Cardiac muscle cell (in vitro differentiated cells and primary cell): ENCODE data around the gene PDE4A. TPM values are rescaled to one million over a fixed set of nuclear protein-coding genes. Genes with fewer than 3 reads are reported as not detected.
A peak's percentile ranks its signal among the peaks of the same experiment; 100 is the strongest.

Source experiments
- DNase-seq, 2 donors: peaks; one replicate each; pipeline versions ENCODE4 v3.0.0 to v3.0.0-alpha.2; 2010 to 2017; ENCODE audit warnings: low read depth in 1 of 2, low spot score in 1 of 2
- H3K27ac ChIP-seq: fragments of 200-600 bp; sonication (generic); 2 replicates; pipeline ENCODE4 v1.5.1; 2016
- H3K27me3 ChIP-seq: fragments of 200-600 bp; sonication (generic); 2 replicates; pipeline ENCODE4 v1.6.0; 2016; ENCODE audit warnings: control low read depth
- H3K36me3 ChIP-seq: fragments of 200-600 bp; sonication (generic); 2 replicates; pipeline ENCODE4 v1.5.1; 2016; ENCODE audit warnings: control low read depth
- H3K4me1 ChIP-seq: fragments of 200-600 bp; sonication (generic); 2 replicates; pipeline ENCODE4 v1.8.1; 2017; ENCODE audit warnings: low read depth, mild to moderate bottlenecking, mixed run types
- H3K4me3 ChIP-seq: fragments of 200-600 bp; sonication (generic); 2 replicates; pipeline ENCODE4 v1.5.1; 2016; ENCODE audit warnings: mild to moderate bottlenecking
- H3K9me3 ChIP-seq: fragments of 200-600 bp; sonication (generic); 2 replicates; pipeline ENCODE4 v1.5.1; 2017; ENCODE audit warnings: low read depth, mild to moderate bottlenecking, control low read depth
- polyA plus RNA-seq: library from polyadenylated mRNA; unstranded; fragments of >200 nt; fragmentation: Nextera tagmentation; extraction: Ambion mirVana; gene quantifications from 2 replicates; pipeline ENCODE4 v1.2.1, GENCODE V29; 2016
- total RNA-seq: library from RNA; depleted of rRNA; stranded (reverse); fragments of >200 nt; gene quantifications from 2 replicates; pipeline ENCODE4 v1.2.3, GENCODE V29; 2016
- TF ChIP-seq, protein P1 (sequence below): IDR thresholded peaks from 2 replicates; pipeline ENCODE4 v1.5.1; 2012; ENCODE audit warnings: low read depth, mild to moderate bottlenecking, low read length

Gene PDE4A
- total and polyA plus RNA-seq, 2 experiments from 2014 or later = 2.4 to 2.5 TPM

DNA sequence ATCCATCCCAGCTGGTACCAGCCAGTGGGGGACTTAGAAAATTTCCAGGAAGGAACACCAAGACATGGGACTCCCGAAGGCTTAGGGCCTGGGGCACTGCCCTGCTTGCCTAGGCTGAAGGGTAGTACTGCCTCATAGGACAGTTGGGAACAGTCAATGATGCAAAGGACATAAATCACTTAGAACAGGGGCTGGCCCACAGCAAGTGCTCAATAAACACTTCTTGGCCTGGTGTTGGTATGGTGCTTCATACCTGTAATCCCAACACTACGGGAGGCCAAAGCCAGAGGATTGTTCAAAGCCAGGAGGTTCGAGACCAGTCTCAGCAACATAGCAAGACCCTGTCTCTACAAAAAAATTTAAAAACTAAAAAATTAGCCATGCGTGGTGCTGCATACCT, 77.0 kb downstream of the PDE4A start:
- Histone ChIP-seq H3K27me3 (no peaks in the 10 kb centered on the region), H3K36me3 (peaks cover 14% of the 10 kb centered on the region), H3K4me1 (no peaks in the 10 kb centered on the region), H3K4me3 (no peak overlapping the region), H3K27ac (no peak overlapping the region), H3K9me3 (no peaks in the 10 kb centered on the region)
- TF ChIP-seq, protein P1, sequence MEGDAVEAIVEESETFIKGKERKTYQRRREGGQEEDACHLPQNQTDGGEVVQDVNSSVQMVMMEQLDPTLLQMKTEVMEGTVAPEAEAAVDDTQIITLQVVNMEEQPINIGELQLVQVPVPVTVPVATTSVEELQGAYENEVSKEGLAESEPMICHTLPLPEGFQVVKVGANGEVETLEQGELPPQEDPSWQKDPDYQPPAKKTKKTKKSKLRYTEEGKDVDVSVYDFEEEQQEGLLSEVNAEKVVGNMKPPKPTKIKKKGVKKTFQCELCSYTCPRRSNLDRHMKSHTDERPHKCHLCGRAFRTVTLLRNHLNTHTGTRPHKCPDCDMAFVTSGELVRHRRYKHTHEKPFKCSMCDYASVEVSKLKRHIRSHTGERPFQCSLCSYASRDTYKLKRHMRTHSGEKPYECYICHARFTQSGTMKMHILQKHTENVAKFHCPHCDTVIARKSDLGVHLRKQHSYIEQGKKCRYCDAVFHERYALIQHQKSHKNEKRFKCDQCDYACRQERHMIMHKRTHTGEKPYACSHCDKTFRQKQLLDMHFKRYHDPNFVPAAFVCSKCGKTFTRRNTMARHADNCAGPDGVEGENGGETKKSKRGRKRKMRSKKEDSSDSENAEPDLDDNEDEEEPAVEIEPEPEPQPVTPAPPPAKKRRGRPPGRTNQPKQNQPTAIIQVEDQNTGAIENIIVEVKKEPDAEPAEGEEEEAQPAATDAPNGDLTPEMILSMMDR = no peak
- no peak for DNase-seq

DNA sequence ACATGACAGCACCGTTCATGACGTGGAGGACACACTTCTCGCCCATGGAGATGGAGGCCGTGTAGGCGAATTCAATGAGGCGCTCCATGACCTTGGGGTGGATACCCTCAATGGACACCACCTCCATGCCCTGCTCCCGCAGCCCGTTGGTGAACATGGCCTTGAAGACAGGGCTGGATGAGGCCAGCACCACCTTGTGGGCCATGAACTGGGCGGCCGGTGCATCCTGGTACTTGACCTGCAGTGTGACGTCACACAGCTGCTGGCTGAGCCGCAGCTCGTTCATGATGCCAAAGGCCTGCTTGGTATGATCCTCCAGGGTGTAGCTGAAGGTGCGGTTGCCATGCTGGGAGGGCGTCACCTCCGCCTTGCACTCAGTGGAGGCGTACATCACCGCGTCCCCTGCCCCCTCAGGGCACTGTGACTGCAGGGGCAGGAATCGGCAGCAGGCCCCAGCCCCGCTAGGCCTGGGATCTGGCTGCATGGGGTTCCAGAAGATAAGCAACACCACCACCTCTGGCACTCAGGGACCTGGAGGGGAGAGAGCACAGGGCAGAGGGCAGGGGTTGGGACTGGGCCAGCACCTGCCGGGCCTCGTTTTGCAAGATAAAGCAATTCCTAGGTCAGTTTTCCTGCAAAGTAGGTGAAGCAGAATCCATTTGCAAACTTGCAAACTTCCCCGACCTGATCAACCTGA, 79.4 kb downstream of the PDE4A start:
- no peaks in the 10 kb centered on the region for H3K4me1 ChIP-seq
- TF ChIP-seq, protein P1 = no peak
- H3K27ac ChIP-seq = no peak overlapping the region
- H3K36me3 ChIP-seq = peaks cover 13% of the 10 kb centered on the region
- DNase-seq = no peak
- H3K27me3 ChIP-seq = no peaks in the 10 kb centered on the region
- H3K4me3 ChIP-seq = no peak overlapping the region
- no peaks in the 10 kb centered on the region for H3K9me3 ChIP-seq

DNA sequence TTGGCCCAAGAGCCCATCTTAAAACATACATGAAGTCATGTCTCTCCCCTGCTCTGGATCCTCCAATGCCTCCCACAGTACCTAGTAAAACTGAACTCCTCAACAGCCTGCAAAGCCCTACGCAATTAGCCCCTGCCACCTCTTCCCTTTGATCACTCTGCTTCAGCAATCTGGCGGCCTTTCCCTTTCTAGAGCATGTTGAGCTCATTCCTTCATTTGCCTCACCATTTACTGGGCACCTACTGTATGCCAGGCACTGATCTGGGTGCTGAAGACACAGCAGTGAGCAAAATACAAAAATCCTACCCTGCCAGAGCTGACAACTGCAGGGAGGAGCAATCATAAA, 79.9 kb downstream of the PDE4A start:
- Histone ChIP-seq H3K27ac (no peak overlapping the region), H3K27me3 (no peaks in the 10 kb centered on the region), H3K4me3 (no peak overlapping the region), H3K4me1 (no peaks in the 10 kb centered on the region), H3K36me3 (peaks cover 8% of the 10 kb centered on the region), H3K9me3 (no peaks in the 10 kb centered on the region)
- TF ChIP-seq, protein P1 = no peak
- DNase-seq = no peak

DNA sequence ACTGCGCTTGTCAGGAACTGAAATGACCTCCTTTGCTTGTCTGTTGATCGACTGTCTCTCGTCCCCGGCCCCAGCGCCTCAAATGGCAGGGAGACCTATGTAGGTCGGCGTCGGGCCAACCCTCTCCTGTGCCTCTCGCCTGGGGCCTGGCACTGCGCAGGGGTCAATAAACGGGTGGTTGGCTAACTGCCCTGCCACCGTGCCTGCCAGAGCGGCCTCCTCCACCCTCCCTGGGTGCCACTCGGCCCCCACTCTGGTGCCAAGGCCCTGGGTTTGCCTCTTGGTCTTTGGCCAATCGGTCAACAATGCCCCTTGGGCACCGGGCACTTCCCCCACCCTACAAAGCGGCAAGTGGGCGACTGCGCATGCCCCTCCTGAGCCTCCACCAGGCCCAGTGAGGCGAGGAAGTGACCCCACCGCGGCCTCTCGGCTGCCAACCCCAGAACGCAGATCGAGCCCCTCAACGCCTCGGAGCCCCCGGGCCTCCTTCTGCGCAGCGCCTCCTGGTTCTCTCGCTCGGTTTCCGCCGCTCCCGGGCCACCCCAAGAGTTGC, 81.7 kb downstream of the PDE4A start:
- H3K4me1 ChIP-seq = no peaks in the 10 kb centered on the region
- TF ChIP-seq, protein P1 = peak; percentile 4
- H3K36me3 ChIP-seq = peaks cover 7% of the 10 kb centered on the region
- no peaks in the 10 kb centered on the region for H3K27me3 ChIP-seq
- peak overlapping the region; percentile 85 for H3K27ac ChIP-seq
- no peaks in the 10 kb centered on the region for H3K9me3 ChIP-seq
- peak; percentile 40 to 44 for DNase-seq
- H3K4me3 ChIP-seq = peak overlapping the region; percentile 85

DNA sequence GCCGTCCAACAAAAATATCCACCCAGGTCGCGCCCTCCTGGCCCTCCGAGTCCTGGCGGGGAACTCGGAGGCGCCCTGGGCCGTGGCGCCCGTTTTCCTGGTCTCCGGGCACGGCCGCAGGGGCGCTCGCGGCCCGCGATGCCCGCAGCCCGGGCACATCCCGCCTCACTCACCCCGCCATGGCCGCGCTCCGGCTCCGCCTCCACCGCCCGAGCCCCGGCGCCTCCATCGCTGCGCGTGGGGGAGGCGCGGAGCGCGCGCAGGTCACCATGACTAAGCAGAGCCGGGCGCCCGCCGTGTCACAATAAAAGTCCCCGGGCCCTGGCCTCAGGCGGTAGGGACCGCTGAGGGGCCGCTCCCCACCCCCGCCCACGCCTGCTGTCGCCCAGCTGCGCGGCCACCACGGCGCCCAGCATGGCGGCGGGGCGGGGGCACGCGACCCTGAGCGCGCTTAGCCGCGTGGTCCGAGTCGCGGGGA, 82.2 kb downstream of the PDE4A start:
- H3K27me3 ChIP-seq = no peaks in the 10 kb centered on the region
- H3K4me1 ChIP-seq = no peaks in the 10 kb centered on the region
- H3K36me3 ChIP-seq = peaks cover 4% of the 10 kb centered on the region
- peak overlapping the region; percentile 85 for H3K27ac ChIP-seq
- no peaks in the 10 kb centered on the region for H3K9me3 ChIP-seq
- peak; percentile 91 to 97 for DNase-seq
- TF ChIP-seq, protein P1 = peak; percentile 1
- H3K4me3 ChIP-seq = peak overlapping the region; percentile 85
